ENCODE results near the gene MLKL. TPM values are rescaled to one million over a fixed set of nuclear protein-coding genes. Genes with fewer than 3 reads are reported as not detected.

The MLKL gene
- polyA plus RNA-seq, 1 donor, result 3.5 TPM

DNA sequence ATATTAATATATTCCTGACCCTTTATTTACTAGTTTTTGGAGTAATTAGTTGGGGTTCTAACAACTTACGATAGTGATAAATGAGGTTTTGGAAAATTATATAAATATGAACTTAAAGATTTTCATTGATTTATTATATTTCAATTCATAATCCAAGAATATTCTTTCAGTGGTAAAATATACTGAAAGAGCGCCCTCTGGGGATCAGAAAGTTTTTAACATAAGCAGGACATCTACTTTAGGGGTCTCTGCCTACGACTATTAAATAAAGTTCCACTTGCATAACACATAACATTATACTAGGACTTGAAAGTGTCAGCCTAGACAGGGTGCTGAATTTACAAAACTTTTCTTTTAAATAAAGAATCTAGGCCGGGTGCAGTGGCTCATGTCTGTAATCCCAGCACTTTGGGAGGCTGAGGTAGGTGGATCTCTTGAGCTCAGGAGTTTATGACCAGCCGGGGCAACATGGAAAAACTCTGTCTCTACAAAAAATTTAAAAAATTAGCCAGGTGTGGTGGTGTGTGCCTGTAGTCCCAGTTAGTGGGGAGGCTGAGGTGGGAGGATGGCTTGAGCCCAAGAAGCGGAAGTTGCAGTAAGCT lies 49.6 kb downstream of the MLKL start:
- no peak for DNase-seq

DNA sequence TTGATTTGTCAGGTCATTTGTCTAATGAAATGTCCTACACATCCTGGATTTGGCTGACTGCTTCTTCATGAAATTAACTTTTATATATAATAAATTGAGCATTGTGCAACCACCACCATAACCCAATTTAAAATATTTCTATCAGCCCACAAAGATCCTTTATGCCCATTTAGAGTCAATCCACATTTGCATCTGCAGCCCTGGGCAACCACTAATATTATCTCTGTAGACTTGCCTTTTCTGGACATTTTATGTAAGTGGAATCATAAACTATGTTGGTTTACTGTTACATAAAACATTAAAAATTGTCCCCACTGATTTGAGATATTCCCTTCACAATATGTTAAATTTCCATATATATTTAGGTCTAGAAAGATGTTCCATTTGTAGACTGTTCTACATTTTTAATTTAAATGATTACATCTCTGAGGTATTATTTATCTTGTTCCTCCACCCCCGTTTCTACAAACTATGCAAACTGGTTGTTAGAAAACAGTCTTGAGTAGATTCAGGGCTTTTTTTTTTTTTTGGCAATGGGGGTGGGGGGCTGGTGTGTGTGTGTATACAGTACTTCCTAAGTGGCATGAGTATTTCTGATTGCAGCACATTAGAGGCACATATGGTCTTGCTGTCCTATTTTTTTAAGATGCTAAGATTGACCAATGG lies 50.7 kb downstream of the MLKL start:
- DNase-seq, result no peak

DNA sequence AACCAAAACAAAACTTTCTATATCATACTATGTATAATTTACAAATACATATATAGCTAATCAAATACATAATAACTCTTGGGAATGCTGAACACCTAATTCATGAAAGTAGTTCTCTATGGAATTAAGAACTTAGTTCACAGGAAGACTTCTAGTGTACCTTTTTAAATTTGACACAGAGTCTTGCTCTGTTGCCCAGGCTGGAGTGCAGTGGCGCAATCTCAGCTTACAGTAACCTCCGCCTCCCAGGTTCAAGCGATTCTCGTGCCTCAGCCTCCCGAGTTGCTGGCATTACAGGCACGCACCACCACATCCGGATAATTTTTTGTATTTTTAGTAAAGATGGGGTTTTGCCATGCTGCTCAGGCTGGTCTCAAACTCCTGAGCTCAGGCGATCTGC lies 58.7 kb downstream of the MLKL start:
- no peak for DNase-seq

DNA sequence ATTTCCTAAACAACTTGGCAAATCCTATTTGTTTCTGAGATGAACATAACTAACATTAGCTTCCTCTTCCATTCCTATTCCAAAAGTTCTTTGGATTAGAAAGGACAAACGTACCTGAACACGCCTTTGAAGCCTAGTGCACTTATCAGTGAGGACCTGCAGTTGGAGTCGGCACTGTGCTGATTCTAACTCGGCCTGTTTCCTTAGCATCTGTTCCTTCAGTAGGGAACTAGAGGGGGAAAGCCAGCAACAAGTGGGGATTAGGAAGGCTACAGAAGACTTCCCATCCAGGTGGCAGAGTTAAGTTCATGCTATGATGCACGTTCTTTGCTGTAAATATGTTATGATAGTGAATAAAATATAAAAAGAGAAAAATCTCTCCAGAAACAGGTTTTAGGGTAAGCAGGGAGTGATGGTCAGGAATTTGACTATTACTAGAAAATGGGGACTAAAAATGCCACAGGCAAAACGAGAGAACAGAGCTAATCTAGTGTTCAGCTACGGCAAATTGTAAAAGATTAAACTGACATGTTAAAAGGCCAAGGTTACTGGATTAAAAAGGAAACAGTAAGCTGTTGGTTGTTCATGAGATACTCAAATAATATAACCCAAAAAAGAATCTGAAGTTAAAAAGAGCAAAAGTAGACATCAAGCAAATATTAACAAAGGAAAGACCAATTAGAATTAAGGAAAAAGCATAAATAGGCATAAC lies 62.8 kb downstream of the MLKL start:
- DNase-seq, result no peak

DNA sequence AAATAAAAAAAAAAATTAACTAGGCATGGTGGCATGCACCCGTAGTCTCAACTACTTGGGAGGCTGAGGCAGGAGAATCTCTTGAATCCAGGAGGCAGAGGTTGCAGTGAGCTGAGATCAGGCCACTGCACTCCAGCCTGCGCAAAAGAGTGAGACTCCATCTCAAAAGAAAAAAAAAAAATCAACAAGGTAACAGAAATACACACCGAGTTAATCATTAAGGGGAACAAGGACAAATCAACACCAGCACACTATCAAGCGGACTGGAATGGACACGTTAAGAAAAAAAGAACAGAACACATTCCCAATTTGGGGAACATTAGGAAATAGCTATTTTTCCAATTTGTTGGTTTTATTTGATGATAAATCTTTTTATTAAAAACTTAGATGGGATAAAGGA lies 65.4 kb downstream of the MLKL start:
- no peak for DNase-seq

DNA sequence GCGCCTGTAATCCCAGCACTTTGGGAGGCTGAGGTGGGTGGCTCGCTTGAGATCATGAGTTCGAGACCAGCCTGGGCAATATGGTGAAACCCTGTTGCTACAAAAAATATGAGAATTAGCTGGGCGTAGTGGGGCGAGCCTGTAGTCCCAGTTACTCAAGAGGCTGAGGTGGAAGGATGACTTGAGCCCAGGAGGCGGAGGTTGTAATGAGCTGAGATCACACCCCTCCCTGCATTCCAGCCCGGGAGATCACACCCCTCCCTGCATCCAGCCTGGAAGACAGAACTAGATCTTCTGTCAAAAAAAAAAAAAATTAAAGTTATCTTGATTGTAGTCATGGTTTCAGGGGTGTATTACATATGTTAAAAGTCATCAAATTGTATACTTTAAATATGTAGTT lies 67.0 kb downstream of the MLKL start:
- no peak for DNase-seq

DNA sequence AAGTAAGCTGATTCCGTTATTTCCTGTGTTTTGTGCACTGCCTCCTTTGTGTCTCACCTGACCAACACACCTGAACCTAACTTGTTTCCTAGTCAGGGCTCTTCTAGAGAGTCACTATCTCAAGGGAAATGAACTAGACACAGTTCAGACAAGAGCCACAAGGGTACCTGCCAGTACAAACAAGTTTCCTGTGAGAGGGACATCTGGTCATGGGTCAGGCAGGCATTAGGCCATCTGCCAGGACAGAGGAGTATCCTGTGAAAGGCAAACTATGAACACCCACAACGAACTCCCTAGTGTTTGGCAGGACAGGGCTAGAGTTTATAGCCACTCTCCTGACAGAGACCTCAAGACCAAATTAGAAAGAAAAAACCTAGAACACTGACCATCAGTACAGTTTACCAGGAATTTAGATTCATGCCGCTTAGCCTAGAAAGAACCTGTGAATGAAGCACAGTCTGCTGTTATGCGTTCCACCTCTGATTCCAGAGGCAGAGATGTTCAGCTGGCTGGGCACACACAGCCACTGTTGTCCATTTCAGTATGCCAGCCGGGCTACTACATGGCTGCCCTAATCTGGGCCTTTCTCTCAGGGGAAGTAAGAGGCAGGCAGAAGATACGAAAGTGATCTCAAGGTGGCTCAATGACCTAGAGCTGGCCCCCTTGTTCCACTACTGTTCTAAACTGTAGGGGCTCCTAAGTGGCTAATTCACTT lies 73.0 kb downstream of the MLKL start:
- DNase-seq, result no peak

DNA sequence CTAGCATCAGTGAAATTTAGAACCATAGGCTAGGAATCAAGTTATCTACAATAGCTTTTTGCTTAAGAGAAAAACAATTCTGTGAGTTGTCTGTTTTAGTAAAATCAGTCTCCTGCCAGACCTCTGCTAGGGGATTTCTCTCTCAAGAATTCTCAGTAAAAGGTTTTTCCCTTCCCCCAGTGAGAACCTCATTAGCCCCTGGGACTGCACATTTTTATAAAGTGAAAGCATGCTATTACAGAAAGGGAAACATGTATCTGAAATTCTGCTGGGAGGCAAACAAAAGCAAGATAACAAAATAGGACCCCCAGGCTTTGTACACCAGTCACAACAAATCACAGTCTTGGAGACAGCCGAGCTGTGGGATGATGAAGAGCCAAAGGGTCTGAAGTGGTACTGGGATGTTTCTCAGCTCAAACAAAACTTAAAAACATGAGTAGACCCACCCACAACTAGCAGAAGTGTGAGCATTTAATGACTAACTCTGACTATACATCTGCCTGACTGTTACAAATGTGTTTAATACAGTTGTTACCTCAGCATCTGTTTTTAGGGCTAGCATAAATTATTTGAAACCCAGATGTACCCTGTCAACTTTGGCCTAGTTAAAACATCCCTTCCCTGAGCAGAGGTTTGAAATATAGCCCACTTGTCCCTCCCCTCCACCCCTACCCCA lies 73.8 kb downstream of the MLKL start:
- DNase-seq, result no peak

DNA sequence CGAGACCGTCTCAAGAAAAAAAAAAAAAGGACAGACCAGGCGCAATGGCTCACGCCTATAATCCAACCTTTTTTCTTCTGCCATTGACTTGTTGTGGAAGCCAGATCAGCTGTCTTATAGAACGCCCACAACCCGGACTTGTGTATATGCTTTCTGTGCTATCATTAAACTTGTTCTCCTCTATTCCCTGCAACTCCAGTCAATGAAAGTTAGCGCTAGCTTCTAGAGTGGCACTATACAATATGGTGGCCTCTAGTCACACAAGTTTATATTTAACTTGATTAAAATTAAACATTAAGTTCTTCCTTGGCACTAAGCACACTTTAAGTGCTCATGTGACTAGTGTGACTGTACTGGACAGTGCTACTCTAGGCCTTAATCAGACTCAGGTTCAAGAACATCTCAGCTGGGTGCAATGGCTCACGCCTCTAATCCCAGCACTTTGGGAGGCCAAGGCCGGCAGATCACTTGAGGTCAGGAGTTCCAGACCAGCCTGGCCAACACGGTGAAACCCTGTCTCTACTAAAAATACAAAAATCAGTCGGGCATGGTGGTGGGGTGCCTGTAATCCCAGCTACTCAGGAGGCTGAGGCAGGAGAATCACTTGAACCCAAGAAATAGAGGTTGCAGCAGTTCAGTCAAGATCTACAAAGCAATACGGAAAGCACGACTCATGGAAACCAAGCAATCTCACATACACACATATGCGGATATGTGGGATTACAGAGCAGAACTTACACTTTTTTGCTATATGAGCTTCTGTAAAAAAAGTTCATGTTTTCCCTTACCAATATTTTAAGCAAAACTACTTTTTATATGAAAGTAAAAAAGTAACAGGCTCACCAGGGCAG lies 74.9 kb downstream of the MLKL start:
- no peak for DNase-seq

DNA sequence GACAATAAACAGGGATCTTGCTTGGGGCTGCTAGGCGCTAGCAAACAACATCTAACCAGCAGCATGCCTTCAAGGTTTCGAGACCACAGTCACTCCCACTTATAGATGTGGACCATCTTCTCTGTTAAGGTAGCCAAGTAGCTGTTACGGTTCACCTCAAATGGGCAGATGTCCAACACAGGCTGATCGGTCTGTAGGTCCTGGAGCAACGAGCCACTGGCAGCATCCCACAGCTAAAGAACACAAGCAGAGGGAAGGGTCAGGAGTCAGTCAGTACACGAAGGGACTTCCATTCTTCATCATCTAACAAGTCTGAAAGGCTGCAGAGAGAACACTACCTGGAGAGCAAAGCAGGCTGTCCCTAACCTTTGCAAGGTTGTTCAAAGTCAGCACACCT lies 76.8 kb downstream of the MLKL start:
- no peak for DNase-seq

DNA sequence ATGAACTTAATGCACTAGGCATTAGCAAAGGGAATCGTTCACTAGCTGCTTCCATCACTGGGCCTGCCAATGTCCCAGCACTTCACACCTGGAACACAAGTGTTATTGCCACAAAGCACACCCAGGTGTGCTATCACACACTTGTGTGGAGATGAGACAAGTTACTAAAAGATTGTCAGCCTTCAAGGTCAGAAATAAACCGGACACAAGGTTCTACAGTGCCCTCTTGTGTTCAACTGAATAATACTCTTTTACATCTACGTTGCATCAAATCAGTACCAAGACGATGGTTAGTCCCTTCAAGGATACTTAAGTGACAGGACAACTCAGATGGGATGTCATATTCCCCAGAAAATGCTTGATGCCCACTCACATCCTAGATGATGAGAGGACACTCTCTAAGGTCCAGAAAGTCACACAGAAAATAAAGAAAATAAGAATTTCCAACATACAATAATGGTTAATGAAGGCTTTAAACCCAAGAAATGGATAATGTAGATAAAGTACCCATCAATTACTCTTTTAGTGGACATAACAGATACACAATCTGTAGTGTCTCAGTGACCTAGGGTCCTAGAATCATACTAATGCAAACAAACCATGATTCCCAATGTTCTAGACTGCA lies 77.3 kb downstream of the MLKL start:
- DNase-seq, result peak; percentile 48

DNA sequence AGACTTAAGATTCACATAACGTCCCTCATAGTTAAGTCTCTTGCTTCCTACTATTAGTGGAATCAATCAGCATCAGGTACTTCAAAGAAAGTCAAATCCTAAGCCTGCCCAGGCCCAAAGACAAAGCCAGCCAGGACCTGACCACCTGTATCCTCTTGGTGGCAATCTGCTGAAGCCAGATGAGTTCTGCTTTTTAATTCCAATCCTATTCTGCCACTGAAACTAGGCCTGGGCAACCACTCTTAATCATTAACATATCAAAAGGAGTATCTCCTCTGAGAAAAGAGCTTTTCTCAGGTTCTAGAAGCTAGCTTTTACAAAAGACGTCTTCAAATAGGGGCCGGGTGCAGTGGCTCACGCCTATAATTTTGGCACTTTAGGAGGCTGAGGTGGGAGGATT lies 78.7 kb downstream of the MLKL start:
- no peak for DNase-seq

Other genes with a start within 250 kb of the MLKL start
- gene GLG1, start 93.7 kb downstream of the MLKL start, polyA plus RNA-seq (ENCODE audit: insufficient read length), result 183 TPM
- gene RFWD3, start 34.0 kb downstream of the MLKL start, polyA plus RNA-seq (ENCODE audit: insufficient read length), result 35.4 TPM
- 3.1 TPM for gene FA2H, start 74.0 kb upstream of the MLKL start, polyA plus RNA-seq (ENCODE audit: insufficient read length)

All from left kidney (tissue), 2 donors.